Kidney tubule cell (primary cell): ENCODE data around the gene GPR12.

Experiments
- DNase-seq: peaks from one replicate; pipeline ENCODE4 v3.0.0-alpha.2; 2018; ENCODE audit warnings: low spot score

The GPR12 gene, protein sequence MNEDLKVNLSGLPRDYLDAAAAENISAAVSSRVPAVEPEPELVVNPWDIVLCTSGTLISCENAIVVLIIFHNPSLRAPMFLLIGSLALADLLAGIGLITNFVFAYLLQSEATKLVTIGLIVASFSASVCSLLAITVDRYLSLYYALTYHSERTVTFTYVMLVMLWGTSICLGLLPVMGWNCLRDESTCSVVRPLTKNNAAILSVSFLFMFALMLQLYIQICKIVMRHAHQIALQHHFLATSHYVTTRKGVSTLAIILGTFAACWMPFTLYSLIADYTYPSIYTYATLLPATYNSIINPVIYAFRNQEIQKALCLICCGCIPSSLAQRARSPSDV

DNA sequence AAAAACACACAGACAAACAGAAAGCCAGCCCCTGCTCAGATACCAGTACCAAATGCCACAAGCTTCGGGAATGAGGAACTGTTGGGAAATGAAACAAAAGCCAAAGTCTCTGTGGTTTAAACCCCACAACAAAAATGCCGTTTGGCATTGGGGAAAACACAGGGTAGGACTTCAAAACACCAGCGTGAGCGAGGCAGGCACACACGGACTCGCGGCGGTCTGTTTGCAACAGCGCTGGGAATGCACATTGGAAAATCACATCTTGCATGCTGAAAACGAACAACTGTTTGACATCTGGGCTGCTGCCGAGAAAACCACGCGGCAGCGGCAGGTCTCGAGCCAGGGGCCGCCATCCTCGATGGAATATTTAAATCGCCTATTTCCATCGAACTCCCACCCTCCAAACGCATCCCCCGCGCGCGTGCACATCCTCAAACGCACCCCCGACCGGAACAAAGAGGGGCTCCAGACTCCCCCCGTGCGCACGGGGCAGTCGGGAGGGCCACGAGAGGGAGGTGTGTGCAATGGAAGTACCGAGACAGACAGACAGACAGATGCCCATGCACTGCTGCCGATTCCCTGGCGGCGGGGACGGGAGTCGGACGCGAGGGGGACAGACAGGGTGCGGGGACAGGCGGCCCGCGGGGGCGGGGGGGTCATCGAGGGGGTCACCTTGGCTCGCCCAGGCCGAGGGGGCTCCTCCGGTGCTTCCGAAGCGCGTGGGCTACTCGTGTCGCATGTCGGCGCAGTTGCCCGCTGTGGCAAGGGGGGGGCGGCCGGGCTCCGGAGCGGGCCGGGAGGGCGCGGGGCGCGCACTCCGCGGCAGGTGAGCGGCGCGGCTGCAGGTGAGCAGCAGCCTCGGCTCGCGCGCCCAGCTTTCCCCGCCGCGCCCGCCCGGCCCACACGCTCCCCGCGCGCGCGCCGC, at the start of gene GPR12:
Gene GPR12 (minus strand): TSS at position 880 of the 925 bp plus-strand sequence. CDS start 959 bp downstream, outside the sequence.
- no peak for DNase-seq

DNA sequence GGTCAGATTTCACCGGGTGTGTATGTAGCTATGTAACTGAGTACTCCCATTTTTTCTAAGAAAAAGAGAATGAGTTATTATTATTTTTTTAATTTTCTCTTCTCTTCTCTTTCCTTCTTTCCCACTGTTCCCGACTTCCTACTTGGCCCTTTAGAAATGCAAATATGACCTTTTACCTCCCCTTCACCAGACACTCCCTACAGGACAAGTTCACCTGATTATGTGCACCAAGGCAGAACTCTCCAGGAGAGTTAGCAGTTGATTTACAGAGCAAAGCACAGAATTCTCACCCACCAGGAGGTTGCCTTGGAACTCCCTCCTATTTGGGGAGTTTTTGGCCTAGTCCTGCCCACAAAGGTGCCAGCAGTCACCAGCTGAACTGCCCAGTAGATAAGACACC, 49.5 kb upstream of the GPR12 start:
- no peak for DNase-seq

DNA sequence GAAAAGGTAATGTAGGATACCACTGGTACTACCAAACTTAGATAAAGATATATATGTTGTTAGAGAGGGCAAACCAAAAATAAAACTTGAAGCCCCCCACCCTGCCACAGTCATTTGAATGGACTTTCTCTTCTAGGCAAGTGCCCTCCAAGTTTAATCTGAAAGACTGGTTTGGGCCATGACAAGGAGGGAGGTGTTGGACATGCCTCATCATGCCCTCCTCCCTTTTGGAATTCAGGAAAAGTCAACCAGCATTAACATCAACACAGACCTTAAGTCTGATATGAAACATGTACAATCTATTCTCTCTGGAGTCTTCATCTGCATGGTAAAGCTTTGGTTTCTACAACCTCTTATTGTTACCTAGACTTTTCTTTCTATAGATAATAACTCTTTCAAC, 46.3 kb upstream of the GPR12 start:
- DNase-seq = no peak

DNA sequence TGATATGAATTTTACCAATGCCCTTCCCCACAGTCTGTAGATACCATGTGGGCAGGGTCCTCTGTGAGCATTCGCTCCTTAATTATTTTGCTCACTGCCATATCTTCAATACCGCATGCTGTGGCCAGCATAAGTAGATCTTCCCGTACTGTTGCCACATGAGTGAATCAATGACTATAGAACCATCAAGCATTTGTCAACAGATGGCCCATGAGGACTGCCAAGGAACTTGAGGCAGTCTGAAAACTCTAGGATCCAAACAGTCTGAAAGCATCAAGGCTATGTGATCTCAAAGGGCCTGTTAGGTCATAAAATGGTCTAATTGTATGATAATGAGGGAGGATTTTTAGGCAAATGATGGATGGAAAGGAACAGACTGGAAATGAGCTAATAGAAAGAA, 27.4 kb upstream of the GPR12 start:
- DNase-seq = no peak

DNA sequence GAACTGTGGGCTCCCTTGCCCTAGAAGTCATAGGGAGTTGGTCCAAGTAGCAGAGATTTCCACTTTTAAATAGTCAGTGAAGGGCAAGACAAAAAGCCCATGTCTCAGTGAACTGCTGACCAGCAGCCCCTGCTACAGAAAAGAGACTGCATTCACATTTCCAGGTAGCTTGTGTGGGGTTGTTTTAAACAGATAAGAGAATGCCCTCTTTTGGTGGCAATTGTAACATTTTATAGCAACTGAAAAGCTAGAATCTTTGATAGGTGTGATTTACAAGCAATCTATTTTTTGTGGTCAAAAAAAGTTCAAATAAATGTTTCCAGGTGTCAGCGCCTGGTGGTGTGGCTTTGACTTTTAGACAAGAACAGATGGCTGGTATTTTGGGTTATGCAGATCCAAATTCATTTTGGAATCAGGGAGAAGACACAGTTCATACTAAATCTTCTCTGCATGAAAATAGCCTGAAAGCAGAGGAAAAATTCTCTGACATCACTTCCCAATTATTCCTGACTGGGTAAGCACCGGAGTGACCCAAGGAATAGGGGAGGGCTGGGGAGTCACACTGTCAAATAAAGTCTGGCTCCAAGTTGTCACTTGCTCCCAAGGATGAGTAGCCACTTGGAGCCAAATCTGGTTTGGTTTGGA, 26.2 kb upstream of the GPR12 start:
- DNase-seq = no peak

DNA sequence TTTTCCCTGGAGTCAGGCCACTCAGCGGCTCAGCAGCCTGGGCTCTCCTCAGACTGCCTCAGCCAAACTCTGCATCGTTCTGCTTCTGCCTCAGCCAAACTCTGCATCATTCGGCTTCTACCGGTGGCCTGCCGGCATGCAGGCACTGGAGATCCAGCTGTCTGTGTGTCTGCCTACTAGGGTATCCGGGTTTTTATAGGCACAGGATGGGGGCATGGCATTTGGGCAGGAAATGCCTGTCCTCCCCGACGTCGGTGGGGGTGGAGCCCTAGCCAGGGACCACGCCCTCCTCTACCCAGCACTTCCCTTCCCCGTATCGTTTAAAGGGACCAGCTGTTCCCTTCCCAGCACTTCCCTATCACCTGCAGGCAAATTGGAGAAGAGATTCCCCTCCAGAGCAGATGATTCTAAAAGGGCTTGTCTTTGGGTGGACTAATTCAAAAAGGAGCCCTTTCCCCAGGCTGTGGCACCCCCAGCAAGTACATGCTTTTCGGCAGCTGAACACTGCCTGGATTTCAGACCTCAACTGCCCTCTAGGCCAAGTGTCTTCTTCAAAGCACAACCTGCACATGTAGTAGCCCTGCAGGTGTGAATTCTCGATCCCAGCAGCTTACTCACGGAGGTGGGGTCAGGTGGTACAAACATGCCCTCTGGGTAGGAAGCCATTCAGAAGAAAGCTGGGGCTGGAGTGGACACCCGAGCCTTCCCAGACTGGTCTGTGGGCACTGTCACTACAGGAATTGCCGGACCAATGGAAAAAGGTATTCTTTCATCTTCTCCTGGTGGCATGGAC, 25.4 kb upstream of the GPR12 start:
- peak; percentile 15 for DNase-seq

DNA sequence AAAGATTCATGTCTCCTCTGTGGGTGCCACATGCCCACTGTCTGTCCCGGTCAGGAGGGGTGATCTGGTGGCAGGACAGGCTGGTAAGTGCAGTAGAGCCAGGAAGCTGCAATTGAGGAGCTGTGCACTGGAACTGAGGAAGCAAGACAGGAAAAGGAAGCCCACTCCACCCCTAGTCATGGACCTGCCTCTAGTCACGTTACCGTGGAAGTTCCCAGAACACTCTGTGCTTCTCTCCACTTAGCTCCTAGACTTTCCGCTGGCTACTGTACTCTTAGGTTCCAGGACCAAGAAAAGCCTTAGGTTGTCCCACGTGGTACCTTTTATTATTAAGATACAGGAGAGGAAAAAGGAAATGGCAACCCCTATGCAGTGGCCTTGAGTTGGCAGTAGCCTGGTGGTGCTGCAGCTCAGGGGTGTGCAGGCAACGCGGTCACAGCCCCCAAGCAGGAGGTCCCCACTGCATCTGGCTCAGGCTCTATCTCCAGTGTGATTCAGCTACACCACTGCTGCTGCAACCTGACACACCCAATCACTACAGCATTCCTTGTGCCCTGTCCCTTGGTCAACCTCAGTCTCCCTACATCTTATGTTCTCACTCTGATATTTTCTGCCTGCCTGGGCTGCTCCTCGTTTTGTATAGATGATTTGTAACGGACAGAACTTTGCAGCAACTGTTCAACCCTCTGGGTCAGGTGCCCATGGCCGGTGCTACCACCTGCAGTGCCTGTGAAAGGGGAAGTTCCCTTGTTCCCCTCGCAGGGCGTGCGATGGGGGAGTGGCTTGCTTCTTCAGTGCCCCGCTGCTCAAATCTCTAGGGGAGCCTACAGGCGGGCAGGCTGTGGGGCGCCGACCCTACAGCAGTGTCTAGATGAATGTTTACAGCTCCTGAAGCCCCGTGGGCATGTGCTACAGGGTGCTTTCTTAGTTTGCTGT, 24.4 kb upstream of the GPR12 start:
- DNase-seq = no peak

DNA sequence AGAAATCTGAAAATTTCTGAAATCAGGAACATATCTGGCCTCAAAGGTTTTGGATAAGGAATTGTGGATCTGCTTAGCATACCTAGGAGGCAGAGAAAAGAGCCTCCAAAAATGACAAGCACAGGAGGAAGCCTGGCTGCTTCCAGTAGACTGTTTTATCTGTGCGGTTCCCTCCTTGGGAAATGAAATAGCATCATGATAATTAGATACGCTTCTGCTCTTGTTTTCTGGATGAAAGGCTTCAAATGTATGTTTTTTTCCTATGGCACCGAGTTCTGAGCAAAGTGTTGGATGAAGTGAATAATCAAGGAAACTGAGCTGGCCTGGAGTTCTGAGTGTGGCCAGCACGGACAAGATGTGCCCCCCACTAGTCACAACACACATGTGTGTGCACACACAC, 19.8 kb upstream of the GPR12 start:
- no peak for DNase-seq

DNA sequence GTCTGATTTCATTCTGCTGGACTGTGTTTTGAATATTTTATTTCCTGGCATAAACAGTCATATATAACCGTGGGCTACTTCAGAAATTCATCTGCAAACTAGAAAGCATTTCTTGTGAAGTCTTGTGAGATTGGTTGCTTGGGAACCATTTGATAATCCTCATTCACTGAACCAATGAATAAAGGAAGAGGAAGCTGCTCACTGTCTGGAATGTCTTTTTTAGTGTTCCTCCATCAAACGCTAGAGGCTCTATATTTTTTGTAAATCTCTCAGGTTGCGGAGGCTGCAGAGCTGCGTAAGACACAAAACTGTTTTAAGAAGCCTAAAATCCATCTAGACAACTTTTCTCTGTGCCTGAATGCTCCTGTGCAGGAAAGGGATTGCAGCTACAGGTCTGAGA, 18.7 kb upstream of the GPR12 start:
- no peak for DNase-seq

DNA sequence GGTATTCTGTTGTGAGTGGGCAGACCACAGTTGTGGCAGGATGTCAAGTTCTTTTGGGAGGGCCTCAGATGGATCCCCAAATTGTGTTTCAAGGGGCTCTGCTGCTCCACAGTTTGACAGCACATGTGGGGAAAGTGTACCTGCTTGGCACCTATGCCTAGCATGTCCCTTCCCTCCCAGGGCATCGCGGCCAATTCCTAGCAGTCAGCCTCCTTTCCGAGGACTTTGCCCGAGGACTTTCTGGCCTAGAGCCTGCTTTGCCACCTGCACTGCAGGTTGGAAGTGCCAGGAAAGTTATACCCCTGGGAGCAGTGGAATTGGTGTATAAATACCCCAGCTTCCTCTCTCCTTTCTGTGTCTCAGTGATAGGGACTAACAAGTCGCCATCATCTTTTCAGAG, 11.9 kb upstream of the GPR12 start:
- DNase-seq = no peak

DNA sequence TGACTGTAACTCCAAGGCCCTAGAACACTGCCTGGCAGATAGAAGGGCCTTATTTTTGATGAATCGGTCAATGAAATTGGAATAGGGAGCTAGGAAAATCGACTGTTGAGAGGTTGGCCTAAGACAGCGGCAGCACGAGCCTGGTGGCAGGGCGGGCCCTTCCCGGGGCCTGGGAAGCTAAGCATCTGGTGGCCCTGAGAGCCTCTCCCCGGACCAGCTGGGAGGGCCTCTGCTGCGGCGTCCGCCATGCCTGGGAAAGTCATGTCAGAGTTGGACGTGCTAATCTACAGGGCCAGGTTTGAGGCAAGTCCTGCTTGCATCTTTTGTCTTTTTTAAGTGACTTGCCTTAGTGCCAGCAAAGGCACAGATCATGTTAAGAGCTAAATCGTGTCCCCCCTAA, 11.2 kb upstream of the GPR12 start:
- no peak for DNase-seq

DNA sequence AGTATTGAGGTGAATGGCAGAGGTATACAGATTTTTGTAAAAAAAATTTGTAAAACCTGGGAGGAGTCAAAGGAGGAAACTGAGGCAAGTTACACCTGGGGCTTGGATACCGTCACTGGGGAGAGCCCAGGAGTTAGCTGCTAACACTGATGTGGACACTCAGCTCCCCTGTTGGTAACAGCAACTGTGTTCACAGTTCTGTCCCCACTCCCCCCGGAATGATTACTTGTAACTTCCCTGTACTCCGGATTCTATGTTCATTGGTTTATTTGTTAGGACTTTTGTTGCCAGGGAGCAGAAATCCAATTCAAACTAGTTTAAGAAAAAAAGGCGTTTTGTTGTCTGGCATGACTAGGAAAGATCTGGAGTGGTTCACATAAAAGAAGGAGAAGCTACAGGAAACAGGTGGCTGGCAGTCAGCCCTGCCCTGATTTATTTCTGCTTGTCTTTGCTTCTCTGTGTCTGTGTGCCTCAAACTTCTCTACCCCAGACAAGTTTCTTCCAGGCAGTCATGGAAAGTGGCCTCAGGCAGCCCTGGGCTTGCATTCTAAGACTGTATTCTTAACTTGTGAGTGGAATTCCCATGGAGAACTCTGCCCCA, 2.3 kb upstream of the GPR12 start:
- DNase-seq = no peak

DNA sequence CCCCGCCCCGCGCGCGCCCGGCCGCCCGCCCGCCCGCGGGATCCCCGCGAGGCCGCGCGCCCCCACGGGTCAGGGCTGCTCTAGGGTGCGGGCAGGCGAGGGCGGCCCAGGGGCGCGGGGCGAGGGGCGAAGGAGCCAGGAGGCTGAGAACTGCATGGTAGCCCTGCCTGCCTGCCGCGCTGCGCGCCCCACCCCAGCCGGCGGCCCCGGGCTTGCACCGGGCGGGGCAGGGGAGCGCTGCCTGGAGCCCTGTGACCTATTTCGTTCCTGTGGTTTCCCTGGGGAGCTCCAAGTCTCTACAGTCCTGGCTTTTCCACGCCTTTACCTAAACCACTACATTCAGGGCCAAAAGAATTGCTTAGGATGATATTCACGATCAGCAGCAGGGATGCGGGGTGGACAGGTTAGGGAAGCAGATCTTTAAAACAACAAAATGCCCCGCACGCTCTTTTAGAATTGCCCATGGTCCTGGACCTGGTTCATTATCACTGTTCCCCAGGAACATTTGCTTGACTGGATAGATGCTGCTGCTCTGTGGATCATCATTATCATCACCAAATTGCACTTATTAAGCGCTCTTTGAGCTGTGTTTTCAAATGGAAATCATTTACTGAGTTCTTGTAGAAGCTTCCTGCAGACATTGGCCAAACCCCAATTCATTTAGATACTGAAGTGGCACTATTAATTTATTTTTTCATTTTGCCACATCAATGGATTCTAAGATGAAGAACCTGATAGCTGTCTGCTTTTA, 421 bp upstream of the GPR12 start:
- no peak for DNase-seq

DNA sequence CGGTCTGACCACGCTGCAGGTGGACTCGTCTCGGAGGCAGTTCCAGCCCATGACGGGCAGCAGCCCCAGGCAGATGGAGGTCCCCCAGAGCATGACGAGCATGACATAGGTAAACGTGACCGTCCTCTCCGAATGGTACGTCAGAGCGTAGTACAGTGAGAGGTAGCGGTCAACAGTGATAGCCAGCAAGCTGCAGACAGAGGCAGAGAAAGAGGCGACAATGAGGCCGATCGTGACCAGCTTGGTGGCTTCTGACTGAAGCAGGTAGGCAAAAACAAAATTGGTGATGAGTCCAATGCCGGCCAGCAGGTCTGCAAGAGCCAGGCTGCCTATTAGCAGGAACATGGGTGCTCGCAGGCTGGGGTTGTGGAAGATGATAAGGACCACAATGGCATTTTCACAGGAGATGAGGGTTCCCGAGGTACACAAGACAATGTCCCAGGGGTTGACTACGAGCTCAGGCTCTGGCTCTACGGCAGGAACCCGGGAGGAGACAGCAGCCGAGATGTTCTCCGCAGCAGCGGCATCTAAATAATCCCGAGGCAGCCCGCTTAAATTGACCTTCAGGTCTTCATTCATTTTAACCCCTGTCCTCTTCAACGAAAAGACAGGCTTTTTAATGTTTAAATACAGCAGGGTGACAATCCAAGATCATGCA, 1.2 kb downstream of the GPR12 start:
- DNase-seq = no peak

DNA sequence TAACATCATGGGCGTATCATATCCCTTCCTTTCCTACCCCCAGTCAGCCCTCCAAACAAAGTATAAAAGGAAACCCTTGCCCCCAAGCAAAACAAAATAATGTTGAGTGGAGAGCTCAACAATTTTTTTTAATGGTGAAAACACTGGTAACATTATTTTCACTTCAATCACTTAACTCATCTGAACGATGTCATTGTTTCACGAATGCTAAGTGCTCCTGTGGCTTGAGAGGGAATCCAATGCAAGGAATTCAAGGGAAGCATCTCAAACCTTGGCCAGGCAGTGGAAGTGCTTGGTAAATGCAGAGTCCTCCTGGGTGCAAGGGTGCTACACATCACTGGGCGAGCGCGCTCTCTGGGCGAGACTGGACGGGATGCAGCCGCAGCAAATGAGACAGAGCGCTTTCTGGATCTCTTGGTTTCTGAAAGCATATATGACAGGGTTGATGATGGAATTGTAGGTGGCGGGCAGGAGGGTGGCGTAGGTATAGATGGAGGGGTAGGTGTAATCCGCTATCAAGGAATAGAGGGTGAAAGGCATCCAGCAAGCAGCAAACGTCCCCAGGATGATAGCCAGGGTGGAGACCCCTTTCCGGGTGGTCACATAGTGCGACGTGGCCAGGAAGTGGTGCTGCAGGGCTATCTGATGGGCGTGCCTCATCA, 2.0 kb downstream of the GPR12 start:
- no peak for DNase-seq

DNA sequence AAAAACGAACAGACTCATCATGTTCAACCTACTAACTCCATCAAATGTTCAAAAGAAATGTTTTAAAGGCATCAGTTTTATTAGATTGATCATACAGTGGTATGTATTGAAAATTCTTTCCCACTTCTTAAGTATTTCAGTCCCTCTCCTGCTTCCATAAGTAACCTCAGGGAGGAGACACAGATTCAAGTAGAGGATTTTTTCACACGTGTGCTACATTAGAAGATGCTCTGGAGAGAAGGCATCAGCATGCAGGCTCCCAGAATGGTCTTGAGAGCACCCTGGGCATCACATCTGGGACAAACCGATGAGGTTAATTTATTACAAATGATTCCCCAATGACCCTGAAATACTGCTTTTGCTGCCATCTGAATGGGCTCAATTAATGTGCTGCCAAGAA, 3.6 kb downstream of the GPR12 start:
- no peak for DNase-seq

DNA sequence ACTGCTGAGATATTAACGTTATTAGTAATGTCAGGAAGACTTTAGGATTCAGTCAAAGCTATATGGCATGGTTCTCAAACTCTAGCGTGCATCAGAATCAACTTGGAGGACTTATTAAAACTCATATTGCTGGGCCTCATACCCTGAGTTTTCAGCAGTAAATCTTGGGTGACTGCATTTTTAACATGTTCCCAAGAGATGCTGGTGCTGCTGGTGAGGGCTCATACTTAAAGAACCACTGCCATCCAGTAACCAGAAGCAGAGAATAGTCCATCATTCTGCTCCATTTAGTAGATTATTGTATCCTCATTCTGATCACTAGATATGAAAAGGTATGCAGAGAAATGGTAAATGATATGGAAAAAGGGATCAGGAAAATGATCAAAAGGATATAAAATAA, 7.9 kb downstream of the GPR12 start:
- no peak for DNase-seq

DNA sequence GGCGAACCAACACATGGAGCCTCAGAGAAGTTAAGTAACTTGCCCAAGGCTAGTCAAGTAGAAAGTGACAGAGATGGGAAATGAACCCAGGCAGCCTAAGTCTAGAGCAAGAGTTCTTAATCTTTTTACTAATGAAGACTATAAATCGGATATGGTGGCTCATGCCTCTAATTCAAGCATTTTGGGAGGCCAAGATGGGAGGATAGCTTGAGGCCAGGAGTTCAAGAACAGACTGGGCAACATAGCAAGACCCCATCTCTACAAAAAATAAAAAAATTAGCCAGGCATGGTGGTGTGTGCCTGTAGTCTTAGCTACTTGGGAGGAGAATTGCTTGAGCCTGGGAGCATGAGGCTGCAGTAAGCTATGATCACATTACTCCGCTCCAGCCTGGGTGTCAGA, 10.7 kb downstream of the GPR12 start:
- DNase-seq = no peak

DNA sequence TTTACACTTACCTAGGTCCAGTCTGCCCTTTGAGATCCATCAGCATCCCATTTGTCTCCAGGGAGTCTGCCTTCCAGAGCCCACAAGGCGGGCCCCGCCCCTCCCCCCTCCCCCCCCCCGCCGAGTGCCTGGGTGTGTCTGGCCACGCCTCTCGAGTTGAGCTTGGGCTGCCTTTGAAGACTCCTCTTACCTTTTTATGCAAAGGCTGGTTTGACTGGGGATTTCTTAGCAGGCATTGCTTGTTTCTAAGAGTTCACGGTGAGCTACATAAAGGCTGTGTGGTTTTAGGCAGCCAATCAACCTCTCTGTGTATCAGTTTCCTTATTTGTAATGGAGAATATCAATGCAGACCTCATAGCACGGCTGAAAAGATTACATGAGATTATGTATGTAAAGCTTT, 11.3 kb downstream of the GPR12 start:
- no peak for DNase-seq
